Activated CD8-positive, alpha-beta memory T cell treated with anti-CD3 and anti-CD28 coated beads for 48 hours (primary cell): ENCODE results near the gene ATP5MC3.
A peak's percentile ranks its signal among the peaks of the same experiment; 100 is the strongest.

Experiments used
- DNase-seq, 3 experiments: peaks; one replicate each; pipeline ENCODE4 v3.0.0-alpha.2; 2020; ENCODE audit warnings: low read depth in 2 of 3, low spot score in 2 of 3

Gene ATP5MC3

GRCh38 chr2:175168564-175168945 is 13.0 kb downstream of the ATP5MC3 start:
- DNase-seq = no peak

GRCh38 chr2:175167792-175168563 is 13.5 kb downstream of the ATP5MC3 start, which contains the start of gene ATF2:
TSS of gene ATF2 (minus strand) at chr2:175168203. CDS start at chr2:175136443, 31,760 bp downstream.
- DNase-seq = peak; percentile 70 to 92 (median 85)

- peak in 1 of 3 experiments; percentile 11 for DNase-seq
These were observed 14.3 kb downstream of the ATP5MC3 start for GRCh38 chr2:175167076-175167791.

DNA sequence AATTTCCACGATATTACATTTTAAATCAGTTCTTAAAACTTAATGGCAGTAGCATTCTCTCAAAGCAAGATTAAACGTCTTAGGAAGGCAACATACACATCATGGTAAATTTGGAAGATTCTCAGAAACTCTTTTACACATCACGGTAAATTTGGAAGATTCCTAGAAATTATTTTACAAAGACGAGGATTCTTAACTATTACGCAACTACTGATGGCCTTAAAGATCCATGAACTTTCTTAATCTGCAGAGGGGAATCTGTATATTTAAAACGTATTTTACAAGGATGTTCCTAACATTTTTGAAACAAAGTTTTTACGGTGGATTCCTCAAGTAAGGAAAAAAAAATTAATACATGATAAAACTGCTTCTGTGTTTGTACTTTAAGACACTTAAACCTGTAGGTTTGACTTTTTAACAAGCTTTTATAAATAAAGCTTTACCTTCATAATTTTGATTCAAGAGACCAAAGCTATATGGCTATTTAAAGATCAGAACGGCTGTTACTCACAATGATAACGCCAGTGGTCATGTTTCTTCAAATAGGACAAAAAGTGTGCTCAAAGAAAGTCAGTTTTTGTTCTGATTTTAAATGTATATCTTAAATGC is 15.2 kb downstream of the ATP5MC3 start:
- no peak for DNase-seq

DNA sequence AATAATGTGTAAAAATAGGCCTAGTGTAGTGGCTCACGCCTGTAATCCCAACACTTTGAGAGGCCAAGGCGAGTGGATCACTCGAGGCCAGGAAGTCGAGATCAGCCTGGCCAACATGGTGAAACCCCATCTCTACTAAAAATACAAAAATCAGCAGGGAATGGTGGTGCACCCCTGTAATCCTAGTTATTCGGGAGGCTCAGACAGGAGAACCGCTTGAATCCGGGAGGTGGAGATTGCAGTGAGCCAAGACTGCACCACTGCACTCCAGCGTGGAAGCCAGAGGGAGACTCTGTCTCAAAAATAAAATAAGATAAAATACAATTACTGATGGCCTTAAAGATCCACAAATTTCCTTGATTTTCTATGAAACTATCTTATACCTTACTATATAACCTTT is 17.3 kb downstream of the ATP5MC3 start:
- no peak for DNase-seq

GRCh38 chr2:175158894-175159293 is 22.6 kb downstream of the ATP5MC3 start:
- DNase-seq = no peak

DNA sequence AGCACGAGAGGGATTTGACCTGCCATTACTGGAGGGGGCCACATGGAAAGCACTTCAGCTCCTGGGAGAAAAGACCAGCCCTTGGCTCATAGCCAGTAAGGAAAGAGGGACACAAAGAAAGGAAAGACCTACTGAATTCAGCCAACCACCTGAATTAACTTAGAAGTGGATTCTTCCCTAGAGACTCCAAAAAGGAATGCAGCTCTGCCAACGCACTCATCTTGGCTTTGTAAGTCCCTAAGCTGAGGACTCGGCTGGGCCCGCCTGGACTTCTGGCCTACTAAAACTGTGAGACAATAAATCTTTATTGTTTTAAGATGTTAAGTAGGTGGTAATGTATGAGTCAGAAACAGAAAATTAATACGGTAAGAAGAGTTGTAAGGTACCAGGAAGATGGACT is 25.0 kb downstream of the ATP5MC3 start:
- no peak for DNase-seq

GRCh38 chr2:175154661-175155082 is 26.8 kb downstream of the ATP5MC3 start:
- no peak for DNase-seq

DNA sequence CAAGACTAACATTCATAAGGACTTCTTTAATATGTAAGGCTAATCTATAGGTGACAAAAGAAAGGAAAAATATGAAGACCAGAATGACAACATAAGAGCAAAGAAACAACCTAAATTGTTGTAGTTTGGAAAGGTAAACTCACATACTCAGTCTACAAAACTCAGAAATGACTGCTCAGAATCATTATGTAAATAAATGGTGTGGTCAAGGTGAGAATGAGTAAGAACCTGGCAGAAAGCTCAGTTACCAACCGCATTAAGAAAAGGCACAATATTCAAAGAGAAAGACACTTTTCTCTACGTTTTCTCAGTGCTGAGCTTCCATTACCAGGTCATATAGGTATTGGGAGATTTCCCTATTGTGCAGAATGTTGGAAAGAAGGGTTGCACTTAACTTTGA is 29.3 kb downstream of the ATP5MC3 start:
- no peak for DNase-seq

- DNase-seq = no peak
These were observed 29.7 kb downstream of the ATP5MC3 start for GRCh38 chr2:175151791-175152190.

DNA sequence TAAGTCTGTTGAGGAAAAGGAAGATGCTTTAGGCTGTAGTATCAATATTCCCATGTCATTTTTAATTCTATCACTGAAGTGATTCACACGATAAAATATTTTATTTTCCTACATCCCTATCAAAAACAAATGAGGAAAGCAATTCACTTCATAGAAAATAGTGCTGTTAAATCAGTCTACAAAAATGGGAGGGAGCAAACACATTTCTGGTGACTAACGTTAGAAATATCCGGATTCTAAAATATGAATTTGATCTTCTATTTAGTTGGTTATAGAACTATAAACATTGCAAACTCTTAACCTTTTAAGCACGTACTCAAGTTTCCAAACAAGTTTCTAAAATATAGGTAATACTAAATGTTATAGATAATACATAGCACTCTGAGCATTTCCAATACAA is 34.3 kb downstream of the ATP5MC3 start:
- DNase-seq = no peak

DNA sequence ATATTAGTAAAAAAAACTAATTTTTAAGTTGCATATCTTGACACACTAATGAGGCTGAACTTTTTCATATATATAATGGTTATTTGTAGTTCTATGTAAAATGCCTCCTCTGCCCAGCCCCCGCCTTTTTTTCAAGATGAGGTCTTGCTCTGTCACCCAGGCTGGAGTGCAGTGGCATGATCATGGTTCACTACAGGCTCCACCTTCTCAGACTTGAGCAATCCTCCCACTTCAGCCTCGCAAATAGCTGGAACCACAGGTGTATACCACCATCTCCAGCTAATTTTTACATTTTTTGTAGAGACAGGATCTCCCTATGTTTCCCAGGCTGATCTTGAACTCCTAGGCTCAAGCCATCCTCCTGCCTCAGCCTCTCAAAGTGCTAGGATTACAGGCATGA is 37.8 kb downstream of the ATP5MC3 start:
- DNase-seq = no peak

- DNase-seq = no peak
These were observed 38.3 kb downstream of the ATP5MC3 start for GRCh38 chr2:175143191-175143590.

DNA sequence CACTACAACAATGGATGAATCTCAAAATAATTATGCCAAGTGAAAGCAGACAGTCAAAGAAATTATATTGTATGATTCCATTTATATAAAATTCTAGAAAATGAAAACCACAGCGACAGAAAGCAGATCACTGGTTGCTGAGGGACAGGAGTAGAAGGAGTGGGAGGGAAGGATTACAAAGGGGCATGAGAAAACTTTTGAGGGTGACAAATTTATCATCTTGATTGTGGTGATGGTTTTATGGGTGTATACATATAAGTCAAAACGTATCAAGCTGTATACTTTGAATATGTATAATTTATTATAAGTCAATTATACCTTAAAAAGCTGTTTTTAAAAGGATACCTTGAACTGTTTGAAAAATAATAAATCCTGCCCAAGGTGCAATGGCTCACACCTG is 41.2 kb downstream of the ATP5MC3 start:
- DNase-seq = no peak

GRCh38 chr2:175137793-175138192 is 43.7 kb downstream of the ATP5MC3 start:
- no peak for DNase-seq

DNA sequence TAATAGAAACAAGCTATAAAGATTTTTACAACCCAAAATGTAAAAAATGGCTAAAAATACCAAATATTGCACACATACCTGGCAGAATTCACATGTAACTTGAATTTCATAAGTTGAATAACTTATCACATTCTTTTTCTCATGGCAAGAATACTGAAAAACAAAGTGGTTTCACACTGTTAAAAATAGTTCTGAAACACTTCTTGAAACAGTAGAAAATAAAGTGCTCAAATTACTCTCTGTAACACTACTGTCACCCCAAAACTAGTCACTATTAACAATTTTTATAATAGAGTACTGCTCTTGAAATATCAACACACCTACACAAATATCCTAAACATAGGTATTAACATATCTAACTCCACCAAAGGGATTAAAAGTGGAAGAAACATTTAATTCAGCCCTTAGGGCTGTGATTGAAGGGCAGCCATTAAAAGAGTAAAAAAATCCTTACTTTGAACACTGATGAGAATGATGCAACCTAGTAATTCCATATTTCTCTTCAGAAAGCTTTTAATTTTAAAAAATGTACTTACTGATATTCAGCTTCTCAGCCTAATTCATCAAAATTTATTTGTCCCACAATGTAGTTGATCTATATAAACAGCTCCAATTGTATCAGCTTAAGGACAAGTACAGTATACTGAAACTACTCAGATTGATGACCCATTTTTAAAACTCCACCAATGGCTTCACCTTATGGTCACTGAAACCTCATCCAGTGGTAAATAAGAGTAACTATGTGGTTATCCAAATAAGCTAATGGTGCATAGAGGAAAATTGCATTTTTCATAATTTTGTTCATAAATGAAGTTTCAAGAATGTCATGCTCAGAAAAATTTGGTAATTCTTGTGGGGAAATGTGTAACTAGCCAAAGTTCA is 44.9 kb downstream of the ATP5MC3 start:
- no peak for DNase-seq

- no peak for DNase-seq
These were observed 45.6 kb downstream of the ATP5MC3 start for GRCh38 chr2:175135862-175136261.

DNA sequence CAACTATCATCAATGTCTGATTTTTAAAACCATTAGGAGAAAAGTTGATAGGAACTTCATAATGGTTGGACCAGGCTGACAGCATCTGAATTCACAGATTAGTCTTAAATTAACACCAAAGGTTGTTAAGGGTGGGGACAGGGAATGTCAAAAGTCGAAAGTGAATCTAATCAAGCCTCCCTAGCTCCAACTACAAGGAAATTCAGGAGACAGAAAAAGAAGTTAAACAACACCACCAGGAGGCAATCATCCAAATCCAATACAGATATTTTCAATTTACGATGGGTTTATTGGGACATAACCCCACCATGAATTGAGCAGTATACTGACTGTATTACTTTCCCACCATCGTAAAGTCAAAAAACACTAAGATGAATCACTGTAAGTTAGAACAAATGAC is 46.3 kb downstream of the ATP5MC3 start:
- no peak for DNase-seq

DNA sequence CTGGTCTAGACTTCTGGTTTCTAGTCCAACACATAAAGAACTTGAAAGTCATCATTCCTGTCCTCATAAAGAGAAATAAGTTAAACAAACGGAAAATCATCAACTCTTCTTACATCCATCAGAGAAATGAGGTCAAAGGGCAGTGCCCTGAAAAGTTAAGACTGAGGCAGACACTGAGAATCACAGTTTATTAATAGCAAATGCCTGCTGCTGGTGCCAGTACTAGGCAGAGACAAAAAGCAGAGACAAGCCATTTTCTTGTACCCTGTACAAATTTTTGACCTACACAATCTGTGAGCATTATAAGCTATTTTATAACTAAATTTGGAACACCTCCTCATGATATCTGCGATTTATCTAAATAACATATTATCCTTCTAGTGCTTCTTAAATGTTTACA is 50.3 kb downstream of the ATP5MC3 start:
- no peak for DNase-seq

GRCh38 chr2:175126661-175127060 is 54.8 kb downstream of the ATP5MC3 start:
- DNase-seq = no peak
